Central memory CD4-positive, alpha-beta T cell (primary cell): ENCODE measurements around the gene AGGF1.
"Not testable (repeated sequence)": the region's sequence is repeated elsewhere in the genome, so short reads cannot be mapped to it uniquely, and the experiment has no call there.

Source experiments
- DNase-seq: peaks from one replicate; pipeline ENCODE4 v3.0.0; 2022
- total RNA-seq, 3 experiments: gene quantifications; one replicate each; lab custom pipeline; 2026; lab: John Stamatoyannopoulos, UW

Gene AGGF1, protein sequence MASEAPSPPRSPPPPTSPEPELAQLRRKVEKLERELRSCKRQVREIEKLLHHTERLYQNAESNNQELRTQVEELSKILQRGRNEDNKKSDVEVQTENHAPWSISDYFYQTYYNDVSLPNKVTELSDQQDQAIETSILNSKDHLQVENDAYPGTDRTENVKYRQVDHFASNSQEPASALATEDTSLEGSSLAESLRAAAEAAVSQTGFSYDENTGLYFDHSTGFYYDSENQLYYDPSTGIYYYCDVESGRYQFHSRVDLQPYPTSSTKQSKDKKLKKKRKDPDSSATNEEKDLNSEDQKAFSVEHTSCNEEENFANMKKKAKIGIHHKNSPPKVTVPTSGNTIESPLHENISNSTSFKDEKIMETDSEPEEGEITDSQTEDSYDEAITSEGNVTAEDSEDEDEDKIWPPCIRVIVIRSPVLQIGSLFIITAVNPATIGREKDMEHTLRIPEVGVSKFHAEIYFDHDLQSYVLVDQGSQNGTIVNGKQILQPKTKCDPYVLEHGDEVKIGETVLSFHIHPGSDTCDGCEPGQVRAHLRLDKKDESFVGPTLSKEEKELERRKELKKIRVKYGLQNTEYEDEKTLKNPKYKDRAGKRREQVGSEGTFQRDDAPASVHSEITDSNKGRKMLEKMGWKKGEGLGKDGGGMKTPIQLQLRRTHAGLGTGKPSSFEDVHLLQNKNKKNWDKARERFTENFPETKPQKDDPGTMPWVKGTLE
- total RNA-seq: 22.2 to 41.9 (median 31.4) reads per million in 3 experiments

DNA sequence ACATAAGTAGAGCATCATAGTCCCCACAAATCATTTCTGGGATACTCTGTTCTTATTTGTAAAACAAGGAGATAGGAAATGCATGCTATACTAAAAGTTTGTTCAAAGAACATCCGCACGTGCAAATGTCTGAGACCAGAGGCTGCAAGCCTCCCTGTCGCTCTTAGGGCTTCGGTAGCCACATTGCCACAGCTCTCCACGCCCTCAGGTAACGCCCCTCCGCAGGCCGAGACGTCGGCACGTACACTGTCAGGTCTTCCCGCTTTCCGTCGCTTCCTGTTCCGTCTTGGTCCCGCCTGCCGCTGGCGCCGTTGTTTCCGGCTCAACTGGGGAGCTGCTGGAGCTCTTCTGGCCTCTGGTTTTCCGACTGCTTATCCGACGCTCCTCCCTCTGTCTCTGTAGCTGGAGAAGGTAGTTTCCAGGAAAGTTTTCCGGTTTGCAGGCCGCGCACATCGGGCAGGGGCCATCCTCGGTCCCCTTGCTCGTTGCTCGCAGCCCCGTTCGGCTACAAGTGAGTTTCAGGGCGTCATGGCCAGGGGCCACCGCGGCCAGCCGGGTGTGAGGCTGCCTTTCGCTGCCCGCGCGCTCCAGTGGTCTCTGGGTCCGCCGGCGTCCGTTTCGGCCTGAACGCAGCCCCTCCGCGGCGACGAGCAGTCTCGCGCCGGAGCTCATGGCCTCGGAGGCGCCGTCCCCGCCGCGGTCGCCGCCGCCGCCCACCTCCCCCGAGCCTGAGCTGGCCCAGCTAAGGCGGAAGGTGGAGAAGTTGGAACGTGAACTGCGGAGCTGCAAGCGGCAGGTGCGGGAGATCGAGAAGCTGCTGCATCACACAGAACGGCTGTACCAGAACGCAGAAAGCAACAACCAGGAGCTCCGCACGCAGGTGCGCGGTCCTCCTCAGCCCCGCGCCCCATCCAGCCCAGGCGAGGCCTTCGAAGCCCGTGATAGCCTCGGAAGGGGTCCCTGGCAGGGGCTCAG lies at the start of gene AGGF1:
TSS of gene AGGF1 (plus strand) at position 308 of the 975 bp plus-strand sequence. CDS start at position 671, 363 bp downstream.
- peak; percentile 91 for DNase-seq

DNA sequence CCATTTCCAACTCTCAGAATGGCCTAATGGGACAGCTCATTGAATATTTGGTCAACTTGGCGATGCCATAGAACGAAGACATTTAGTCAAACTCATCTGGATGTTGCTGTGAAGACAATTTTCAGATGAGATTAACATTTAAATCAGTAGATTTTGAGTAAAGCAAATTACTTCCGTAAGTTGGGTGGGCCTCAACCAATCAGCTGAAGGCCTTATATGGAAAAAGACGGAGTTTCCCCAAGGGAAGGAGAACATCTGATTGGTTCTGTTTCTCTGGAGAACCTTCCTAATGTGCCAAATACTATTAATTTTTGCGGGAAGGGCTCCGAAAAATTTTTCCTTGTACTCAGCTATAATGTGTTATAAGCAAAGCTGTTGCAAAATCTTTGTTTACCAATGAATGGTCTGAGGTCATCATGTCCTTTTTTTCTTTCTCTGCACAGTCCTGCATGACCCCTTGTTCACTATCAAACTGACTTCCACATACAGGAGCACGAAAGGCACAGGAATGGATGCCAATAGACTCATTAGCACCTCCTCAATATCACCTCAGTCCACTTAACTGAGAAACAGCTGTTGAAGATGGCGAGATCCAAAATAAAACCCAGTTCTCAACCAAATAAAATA lies 49.6 kb upstream of the AGGF1 start:
- DNase-seq: no peak

DNA sequence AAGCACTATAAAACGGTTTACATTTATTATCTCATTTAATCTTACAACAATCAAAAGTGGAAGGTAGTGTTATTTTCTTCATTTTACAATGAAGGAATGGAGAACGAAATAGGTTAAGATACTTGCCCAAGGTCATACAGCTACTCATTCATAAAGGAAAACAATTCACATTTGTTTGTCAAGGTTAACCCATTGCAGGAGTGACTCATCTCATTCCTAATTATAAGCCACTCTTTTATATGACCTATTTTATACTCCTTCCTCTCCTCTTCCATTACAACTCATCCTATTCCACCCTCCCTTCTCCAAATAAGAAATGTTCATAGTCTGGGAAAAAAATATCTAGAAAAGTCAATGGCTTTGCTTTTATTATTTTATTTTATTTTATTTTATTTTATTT lies 47.8 kb upstream of the AGGF1 start:
- DNase-seq: no peak

DNA sequence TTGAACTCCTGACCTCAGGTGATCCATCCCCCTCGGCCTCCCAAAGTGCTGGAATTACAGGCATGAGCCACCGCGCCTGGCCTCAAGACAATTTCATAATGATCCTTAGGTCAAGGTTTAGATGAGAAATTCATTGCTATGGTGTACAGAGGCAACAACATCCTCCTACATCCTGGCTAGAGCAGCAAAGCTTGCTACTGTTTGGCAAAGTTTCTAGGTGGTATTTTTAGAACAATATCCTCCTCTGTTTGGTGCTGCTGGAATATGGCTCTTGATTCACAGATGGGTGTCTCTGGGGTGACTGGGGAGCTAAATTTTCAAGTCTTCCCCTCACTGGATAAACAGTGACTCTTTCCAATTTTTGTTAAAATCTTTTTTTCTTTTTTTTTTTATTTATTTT lies 46.7 kb upstream of the AGGF1 start:
- DNase-seq: no peak

DNA sequence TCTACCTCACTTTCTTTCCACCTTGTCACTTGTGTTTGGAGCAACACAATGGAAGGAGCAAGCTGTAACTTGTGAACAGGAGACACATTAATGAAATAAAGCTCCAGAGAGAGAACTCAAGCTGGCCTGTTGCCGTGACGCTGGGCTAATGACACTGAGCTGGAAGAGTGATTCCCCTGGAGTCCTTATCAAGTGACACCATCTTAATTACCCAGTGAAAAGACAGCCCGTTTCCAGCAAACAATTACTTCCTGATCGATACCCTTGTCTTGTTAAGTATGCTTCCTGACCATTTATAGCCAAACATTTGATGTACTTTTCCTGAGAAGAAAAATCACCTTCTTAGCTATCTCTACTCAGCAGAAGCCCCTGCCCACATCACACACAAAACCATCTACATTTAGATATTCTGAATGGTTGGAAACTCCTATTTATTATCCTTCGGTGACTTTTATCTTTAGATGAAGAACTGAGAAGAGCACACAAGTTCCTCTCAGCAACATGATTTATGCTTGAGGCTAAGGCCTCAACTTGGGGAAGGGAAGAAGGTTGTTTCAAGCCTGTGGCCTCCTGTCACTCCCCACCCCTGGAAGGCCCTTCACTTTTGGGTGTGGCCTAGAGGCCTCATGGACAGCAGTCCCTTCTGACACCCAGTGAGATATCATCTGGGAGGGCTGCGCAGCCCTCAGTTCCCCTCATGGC lies 43.2 kb upstream of the AGGF1 start:
- no peak for DNase-seq

DNA sequence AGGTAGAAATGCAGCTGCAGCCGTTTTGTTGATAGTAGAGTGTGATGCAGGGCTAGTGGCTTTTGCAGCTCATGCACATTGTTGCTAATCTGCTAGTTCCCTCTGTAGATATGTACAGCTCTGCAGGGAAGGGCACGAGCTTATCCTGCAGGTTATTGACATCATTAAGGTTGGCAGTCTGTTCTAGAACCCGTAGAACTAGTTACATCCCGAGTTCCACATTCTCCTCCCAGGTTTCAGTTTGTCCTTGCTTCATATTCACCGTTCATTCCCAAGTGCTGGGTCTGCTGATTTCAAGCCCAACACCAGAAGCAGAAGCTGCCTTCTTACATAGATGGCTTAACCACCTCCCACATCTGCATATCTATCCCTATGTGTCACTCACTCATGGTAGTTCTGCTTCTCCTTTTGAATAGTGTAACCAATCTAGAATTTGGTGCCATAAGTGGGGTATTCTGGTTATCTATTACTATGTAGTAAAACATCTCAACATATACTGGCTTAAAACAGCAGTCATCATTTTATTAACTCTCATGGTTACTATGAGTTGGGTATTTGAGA lies 39.2 kb upstream of the AGGF1 start:
- no peak for DNase-seq

DNA sequence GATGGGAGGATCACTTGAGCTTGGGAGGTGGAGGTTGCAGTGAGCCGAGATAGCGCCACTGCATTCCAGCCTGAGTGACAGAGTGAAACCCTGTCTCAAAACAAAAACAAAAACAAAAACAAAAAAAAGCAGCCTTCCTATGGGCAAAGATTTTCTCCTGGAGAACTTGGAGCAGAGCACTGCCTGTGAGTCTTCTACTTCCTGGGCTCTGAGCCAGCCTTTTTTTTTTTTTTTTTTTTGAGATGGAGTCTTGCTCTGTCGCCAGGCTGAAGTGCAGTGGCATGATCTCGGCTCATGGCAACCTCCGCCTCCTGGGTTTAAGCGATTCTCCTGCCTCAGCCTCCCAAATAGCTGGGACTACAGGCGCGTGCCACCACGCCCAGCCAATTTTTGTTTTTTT lies 36.8 kb upstream of the AGGF1 start:
- DNase-seq: not testable (repeated sequence)

DNA sequence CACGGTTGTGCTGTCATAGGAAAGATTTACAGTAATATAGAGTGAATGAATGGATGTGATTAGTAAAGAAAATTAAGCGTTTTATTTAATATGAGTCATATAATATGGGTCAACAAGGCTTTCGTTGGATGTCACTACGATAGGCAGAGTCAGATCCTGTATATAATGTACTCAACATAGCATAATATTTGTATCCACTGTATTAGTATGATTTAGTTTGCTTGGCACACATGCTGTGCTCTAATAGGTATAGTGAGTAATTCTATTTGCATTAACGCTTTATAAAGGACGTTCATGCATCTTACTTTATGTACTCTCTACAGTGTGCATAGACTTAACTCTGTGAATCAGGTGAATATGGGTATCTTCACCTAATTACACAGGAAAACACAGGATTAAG lies 35.9 kb upstream of the AGGF1 start:
- DNase-seq: no peak

DNA sequence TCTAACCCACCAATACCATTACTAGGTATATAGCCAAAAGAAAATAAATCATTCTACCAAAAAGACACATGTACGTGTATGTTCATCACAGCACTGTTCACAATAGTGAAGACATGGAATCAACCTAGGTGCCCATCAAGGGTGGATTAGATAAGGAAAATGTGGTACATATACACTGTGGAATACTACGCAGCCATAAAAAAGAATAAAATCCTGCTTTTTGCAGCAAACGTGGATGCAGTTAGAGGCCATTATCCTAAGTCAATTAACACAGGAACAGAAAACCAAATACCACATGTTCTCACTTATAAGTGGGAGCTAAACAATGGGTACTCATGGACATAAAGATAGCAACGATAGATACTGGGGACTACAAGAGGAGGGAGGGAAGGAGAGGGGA lies 32.0 kb upstream of the AGGF1 start:
- DNase-seq: not testable (repeated sequence)

DNA sequence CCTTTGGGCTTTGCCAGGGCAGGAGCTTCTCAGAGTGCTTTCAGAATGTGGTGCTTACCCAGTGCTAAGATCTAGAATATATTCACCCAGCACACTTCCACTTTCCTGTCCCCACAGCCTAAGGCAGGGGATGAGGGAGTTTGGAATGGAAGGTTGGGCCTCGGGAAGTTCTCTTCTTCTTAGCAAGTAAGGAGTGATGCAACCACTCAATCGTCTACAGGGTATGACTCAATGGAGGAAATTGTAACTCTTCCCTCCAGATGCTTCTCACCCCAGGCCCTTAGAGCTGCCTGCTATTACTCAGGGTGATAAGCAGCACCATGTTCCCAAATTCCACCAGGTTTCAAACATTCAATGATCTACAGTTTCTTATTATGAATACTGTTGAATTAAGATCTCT lies 30.8 kb upstream of the AGGF1 start:
- no peak for DNase-seq

DNA sequence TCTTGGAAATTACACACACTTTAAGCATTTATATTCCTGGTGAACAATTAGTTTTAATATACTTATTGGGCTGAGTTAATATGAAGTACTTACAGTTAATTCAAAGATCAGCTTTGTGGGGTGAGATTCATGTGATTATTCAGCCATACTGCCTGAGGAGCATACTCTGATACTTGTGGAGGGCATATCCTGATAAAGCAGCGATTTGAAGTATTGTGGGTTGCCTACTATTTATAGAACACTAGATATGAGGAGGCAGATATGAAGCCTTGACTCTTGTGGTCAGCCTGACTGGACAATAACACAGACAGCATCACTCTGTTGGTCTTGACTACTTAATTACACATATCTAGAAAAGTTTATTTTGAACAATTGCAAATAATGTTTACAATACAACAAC lies 27.0 kb upstream of the AGGF1 start:
- no peak for DNase-seq

DNA sequence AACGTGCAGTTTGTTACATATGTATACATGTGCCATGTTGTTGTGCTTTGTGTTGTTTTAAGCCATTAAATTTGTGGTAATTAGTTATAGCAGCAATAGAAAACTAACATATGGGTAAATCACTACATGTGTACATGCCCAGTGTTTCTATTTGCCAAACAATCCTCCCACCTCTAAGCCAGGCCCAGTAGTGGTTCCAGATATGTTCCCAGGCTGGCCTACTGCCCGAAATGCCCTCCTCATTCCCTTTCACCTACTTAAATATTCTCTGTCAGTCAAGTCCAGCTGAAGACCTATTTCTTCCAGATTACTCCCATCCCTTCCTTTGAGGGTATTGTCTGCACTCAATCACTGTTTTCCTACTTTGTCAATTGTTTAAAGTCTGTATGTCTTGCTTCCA lies 24.1 kb upstream of the AGGF1 start:
- no peak for DNase-seq

DNA sequence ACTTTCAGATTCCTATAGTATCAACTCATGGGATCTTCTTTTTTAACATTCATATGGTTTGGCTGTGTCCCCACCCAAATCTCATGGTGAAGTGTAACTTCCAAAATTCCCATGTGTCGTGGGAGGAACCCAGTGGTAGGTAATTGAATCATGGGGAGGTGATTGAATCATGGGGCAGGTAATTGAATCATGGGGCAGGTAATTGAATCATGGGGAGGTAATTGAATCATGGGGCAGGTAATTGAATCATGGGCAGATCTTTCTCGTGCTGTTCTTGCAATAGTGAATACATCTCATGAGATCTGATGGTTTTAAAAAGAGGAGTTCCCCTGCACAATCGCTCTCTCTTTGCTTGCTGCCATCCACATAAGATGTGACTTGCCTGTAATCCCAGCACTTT lies 21.8 kb upstream of the AGGF1 start:
- DNase-seq: no peak

DNA sequence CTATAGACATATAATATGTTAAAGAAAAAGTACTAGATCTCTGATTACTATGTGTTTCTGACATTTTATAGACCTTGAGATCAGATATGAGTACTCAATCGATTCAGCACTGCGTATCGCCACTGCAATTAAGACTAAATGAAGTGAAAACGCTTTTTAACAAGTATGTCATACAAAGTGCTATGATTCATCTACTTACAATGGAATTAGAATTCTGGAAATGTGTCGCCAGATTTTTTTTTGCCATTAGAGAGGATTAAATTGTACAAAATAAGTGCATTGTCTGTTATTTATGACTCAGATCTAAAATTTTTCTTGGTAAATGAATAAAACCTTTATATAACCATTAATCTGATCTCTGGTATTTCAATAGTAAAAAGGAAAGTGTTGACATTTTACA lies 20.0 kb upstream of the AGGF1 start:
- DNase-seq: no peak

DNA sequence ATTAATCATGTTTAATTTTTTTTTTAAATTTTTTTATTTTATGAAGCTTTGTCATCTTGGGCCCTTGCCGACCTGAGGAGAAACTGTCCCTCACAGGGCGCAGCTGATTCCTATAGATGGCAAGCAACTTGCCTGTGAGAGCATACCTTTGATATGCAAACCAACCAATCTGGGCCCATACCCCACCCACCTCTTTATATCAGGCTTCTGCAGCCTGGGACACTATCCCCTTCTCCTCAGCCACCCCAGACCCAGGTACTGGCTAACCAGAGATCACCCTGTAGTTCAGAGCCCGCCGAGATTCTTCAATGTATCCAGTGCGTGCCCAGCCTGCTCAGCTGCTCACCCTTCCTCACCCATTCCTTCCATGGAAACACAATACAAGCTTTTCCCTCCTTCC lies 18.7 kb upstream of the AGGF1 start:
- DNase-seq: no peak

DNA sequence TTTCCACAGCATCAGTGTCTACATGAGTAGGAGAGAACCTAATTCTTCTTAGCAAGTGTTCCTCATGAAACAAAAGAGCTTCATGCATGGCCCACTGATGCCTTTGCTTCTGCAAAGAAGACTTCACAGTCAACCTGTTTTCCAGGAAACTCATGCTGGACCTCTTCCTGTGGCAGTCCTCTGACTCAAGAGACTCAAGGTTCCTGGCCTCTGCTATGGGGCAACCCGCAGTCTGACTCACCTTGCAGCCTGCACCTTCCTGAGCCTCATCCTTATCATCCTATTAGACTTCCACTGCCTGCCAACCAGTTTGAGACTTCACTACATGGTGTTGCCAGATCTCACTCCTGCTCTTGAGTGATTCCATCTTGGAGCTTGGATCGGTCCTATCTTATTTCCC lies 17.6 kb upstream of the AGGF1 start:
- DNase-seq: no peak

DNA sequence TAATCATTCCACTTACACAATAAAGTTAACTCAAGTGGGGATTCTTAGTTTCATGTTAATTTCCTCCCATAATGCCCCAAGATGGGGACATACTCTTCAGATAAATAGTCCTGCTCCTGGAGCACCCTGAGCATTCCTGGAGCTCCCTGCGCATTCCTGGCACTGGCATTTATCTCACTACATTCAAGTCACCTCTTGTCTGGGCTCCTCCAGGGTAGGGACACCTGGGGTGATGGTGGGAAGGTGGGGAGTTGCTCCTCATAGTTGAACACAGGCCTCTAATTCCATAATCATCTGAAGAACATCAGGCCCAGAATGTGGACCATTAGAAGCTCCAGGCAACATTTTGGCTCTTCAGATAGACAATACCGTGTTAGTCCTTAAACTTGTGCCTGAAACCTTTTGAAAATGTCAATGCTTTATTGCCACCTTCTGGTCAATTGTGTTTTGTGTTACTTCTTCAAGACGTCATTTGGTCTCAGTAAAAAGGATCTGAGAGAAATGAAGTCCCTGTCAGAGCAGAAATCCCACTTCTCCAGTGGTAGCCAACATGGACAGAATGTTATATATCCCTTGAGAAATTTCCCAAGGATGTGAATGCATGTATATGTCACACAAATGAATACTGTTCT lies 14.2 kb upstream of the AGGF1 start:
- no peak for DNase-seq

DNA sequence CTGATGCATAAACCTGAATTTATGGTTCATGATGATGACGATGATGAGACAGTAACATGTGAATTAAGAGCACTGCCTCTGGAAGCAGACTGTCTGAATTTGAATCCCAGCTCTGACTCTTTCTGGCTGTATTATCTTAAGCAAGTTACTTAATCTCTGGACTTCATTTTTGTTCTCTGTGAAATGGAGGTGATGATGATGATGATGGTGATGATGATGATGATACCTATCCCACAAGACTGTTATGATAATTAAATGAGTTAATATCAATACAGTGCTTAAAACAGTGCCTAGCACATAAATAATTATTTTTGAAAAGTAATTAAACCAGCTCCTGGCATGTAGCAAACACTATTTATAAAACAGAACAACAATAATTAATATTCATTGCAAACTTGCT lies 13.2 kb upstream of the AGGF1 start:
- no peak for DNase-seq

DNA sequence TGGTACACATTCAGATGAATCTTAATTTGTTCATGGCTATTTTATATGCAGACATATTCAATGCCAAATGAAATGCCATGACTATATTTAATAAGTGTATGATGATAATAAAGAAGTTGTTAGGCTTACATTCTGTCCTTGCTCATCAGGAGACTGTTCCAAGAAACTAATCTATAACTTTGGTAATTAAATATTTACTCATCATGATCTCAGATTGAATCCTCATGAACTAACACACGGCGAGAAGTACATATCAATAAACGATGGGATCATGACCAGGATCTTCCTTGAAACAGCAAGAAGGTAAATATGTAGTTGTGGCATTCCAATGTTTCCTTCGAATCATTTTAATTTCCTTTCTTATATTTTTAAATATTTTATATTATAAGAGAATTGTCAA lies 12.5 kb upstream of the AGGF1 start:
- no peak for DNase-seq

DNA sequence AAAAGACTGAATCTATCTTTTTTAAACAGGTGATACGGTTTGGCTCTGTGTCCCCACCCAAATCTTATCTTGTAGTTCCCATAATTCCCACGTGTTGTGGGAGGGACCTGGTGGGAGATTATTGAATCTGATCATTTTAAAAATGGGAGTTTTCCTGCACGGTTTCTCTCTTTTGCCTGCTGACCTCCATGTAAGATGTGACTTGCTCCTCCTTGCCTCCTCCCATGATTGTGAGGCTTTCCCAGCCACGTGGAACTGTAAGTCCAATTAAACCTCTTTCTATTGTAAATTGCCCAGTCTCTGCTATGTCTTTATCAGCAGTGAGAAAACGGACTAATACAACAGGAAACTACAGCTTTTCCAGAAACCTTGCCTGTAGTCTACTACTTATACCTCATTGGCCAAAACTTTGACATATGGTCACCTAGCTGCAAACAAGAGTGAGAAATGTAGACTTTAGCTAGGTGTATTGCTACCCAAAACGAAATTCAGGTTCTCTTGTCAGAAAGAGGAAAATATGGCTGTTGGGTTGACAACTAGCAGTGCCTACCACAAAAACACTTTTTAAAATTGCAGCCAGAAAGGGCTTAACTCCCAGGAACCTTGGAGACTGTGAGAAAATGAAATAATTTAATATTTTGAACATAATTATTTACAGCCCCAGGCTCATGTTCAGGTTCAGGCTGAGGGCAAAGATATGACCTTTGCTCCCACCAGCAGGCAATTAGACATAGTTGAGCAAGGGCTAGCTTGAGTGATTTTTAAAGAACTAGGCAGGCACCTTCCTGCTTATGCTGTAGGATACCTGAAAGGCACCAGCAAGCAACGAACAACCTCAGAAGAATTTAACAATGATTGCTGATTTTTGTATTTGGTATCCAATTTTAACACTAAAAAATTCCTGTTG lies 7.4 kb upstream of the AGGF1 start:
- no peak for DNase-seq
